HG03280 (cell line): ENCODE data around the gene VSTM4.

ENCODE experiments used
- ATAC-seq: cut with Tn5 transposase; IDR thresholded peaks from one replicate; pipeline ENCODE4 v1.9.1; 2021; ENCODE audit warnings: mild to moderate bottlenecking, moderate library complexity; ENCODE audit not compliant: unreplicated experiment

The VSTM4 gene

GRCh38 chr10:49074836-49075682 lies 40.3 kb downstream of the VSTM4 start:
- no peak for ATAC-seq

GRCh38 chr10:49072166-49072885 lies 43.0 kb downstream of the VSTM4 start:
- no peak for ATAC-seq

GRCh38 chr10:49071160-49071761 lies 44.1 kb downstream of the VSTM4 start:
- no peak for ATAC-seq

- no peak for ATAC-seq
Observed at GRCh38 chr10:49070701-49071100, 44.6 kb downstream of the VSTM4 start.

GRCh38 chr10:49068672-49069217 lies 46.6 kb downstream of the VSTM4 start:
- no peak for ATAC-seq

- ATAC-seq, result no peak
Observed at GRCh38 chr10:49068209-49068608, 47.1 kb downstream of the VSTM4 start.

GRCh38 chr10:49066944-49067730 lies 48.2 kb downstream of the VSTM4 start:
- no peak for ATAC-seq

GRCh38 chr10:49062229-49062628 lies 53.1 kb downstream of the VSTM4 start:
- no peak for ATAC-seq

- no peak for ATAC-seq
Observed at GRCh38 chr10:49061667-49062066, 53.7 kb downstream of the VSTM4 start.

- ATAC-seq, result no peak
Observed at GRCh38 chr10:49058463-49059255, 56.7 kb downstream of the VSTM4 start.

GRCh38 chr10:49057231-49057880 lies 58.0 kb downstream of the VSTM4 start:
- no peak for ATAC-seq

- no peak for ATAC-seq
Observed at GRCh38 chr10:49056356-49056755, 59.0 kb downstream of the VSTM4 start.

GRCh38 chr10:49055221-49055849 lies 60.0 kb downstream of the VSTM4 start:
- ATAC-seq, result no peak

GRCh38 chr10:49054753-49055152 lies 60.6 kb downstream of the VSTM4 start:
- no peak for ATAC-seq

- ATAC-seq, result no peak
Observed at GRCh38 chr10:49053998-49054692, 61.2 kb downstream of the VSTM4 start.

GRCh38 chr10:49053053-49053997 lies 62.0 kb downstream of the VSTM4 start:
- ATAC-seq, result peak; percentile 71

GRCh38 chr10:49052069-49052468 lies 63.3 kb downstream of the VSTM4 start:
- ATAC-seq, result no peak
